Activated T-cell treated with anti-CD3 and anti-CD28 coated beads, Interleukin-2, amount 50 U/mL, for 1 hour (primary cell): Measurements from ENCODE around the gene IMPG2.

Experiments used
- DNase-seq: peaks from one replicate; pipeline ENCODE4 v3.0.0-alpha.2; 2020

Gene IMPG2

GRCh38 chr3:101273156-101273555 is 47.2 kb downstream of the IMPG2 start:
- no peak for DNase-seq

- DNase-seq, result no peak
These were observed 48.6 kb downstream of the IMPG2 start for GRCh38 chr3:101271728-101272127.

- DNase-seq, result no peak
These were observed 50.2 kb downstream of the IMPG2 start for GRCh38 chr3:101270149-101270548.

- DNase-seq, result no peak
These were observed 51.3 kb downstream of the IMPG2 start for GRCh38 chr3:101268971-101269671.

DNA sequence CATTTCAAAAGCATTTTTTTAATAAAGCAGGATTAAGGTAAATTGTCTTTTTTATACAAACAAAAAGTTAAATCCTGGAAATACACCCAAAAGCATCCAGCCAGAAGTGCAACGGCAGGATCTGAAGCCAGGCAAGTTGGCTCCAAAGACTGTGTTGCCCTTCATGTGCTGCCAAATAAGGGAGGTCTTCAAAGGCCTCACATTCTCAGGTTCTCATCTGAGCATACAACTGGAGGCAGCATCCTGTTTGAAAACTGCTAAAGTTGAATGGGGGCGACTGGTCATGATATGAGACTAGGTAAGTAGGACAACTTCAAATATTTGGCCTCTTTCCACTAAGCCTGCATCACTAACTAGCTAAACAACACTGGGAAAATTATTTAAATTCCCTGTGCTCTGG is 52.2 kb downstream of the IMPG2 start:
- DNase-seq, result no peak

DNA sequence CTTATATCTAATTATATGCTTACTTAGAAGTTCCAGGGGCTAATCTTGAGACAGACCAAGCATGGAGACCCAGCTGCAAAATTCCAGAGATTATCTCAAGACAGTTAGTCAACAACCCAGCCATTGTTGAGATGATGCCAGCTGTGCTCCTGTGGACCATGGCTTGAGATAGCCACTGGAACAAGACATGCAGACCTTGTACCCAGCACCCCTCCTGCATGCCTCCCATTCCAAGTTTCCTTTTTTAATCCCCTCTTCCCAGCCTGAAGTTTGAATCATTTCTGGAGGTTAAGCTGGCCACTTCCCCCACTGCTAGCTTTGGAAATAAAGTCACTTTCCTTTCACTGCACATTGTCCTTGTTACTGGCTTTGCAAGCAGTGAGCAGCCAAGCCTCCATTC is 53.8 kb downstream of the IMPG2 start:
- no peak for DNase-seq

- DNase-seq, result no peak
These were observed 54.3 kb downstream of the IMPG2 start for GRCh38 chr3:101266071-101266470.

DNA sequence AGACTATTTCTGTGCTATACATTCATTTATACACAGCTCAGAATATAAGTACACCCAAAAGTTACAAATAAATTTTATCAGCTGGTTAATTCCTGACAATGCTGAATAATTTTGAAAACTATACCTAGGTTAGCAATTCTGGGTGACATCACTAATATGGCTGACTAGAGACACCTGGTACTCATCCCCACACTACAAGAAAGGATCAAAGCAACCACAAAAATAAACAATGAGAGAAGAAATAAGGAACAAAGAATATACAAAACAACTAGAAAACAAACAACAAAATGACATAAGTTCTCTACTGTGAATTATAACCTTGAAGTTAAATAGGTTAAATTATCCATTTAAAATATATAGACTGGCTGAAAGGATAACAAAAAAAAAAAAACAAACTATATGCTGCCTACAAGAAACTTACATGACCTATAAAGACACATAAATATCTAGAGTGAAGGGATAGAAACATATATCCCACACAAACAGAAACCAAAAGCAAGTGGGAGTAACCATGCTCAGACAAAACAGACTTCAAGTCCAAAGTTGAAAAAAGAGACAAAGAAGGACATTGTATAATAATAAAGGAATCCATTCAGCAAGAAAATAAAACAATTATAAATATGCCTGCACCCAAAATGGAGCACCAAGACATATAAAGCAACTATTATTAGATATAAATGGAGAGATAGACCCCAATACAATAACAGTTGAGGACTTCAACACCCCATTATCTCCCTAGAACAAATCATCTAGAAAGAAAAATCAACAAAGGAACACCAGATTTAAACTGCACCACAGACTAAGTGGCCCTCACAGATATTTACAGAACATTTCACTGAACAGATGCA is 57.8 kb downstream of the IMPG2 start:
- no peak for DNase-seq

DNA sequence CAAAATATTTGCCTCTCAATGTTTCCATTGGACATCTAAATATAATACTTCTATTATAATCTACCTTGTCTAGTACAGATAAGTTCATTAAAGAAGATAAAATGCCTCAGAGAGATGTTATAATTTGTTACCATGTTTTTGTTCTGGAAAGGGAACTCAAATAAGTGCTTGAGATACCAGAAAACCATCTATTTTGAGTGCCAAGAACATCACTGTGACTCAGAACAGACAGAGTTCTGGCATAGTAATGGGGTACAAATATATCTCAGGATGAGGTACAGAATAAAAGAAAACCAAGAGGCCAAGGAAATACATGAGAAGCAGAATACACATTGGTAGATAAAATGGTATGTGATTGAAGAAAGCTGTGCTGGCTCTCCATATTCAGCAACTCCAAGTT is 58.9 kb downstream of the IMPG2 start:
- no peak for DNase-seq

DNA sequence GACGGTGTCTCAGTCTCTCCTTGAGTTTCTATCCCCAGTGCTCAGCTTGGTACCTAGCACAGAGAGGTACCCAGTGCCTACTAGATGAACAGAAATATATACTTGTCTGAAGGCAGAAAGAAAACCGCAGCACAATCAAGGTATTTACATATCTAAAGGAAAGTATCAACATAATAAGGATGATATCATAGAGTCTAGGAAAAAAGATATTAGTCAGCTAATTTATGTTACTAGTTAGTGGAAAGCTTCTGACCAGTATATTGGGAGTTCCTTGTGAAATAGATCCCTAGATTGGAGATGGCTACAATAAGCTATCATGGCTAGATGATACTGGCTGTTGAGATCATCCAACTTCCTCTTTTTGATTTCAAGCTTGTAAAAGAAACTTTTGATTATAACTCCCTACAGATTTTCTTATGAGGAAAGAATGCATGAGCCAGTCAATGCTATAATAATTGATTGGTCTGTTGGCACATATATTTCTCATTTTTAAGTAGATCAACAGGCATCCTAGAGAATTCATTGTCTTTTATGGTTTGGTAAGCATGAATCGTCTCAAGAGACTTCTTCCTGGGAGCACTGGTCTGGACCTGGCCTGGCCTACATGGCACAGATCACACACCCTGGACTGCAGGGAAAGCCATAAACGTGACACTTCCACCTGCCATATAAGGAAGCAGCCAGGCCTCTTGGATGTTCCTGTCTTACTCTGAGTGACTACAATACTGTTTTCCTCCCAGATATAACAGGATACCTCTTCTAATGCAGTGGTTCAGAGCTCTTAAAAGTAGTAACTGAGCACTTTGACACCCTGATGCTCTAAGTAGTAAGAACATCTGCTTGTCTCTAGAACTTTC is 60.7 kb downstream of the IMPG2 start:
- no peak for DNase-seq

GRCh38 chr3:101256511-101256910 is 63.9 kb downstream of the IMPG2 start:
- DNase-seq, result no peak

DNA sequence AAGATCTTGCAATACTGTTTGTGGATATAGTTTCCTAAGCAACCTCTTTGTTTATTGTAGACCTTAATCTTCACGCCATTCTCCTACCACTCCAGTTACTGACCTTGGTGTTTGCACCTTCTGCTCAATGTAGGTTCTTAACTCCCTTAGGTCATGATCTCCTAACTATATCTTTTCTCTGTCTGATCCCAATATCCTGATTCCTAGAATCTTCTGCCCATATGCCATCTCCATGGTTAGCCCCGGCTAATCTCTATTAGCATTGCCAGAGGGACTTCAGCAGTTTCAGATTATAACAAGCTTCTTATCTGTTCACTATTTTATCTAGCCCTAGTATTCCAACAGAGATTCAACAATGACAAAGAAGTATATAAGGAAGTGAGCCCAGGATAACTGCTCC is 64.9 kb downstream of the IMPG2 start:
- no peak for DNase-seq

DNA sequence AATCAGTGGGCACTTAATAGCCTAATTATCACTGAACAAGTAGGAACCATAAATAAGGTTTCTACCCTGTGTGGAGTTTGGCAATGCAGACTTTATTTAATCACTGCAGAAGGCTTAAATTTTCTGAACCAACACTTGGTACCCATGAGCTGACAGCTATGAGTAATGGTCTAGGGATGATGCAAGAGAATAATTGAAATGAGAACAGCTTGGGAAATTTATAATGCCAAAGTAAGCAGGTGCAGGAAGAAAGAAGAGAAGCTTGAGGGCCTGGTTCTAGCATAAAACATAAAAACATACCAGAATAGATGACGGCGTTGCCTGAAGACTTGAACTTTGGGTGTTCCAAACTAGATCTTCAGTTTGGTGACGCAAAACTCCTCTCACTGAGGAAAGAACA is 67.0 kb downstream of the IMPG2 start:
- DNase-seq, result no peak

DNA sequence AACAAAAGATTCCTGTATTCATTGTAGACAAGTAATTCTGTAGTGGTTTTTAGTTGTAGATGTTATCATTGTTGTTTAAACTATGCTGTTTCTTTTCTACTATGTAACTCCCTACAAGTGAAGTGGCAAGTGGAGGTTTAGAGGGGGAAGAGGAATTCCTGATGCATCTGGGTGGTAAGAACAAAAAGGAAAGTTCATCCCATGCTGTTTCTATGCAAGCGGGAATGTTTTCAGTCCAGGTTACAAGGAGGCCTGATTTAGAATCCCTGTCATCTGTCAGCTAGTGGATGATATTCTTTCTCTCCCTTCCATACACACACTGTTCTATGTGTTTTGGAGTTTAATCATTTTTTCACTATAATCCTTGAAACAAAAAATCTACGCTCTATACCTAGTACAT is 67.4 kb downstream of the IMPG2 start:
- DNase-seq, result no peak

DNA sequence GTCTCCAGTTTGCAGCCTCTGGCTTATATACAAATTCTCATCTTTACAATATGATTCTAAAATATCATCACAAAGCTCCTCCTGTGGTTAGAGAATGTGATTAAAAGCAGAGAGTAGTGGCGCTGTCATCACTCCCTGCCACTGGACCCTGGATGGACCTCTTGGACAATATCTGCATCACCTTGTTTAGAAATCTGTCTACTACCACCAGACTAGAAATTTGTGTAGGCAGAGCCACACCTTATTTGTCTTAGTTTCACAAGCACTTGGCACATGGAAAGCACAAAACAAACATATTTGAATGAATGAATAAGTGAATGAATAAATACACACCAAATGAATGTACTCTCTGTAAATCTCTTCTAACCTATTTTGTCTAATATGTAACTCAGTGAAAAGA is 68.1 kb downstream of the IMPG2 start:
- DNase-seq, result no peak

GRCh38 chr3:101251441-101251840 is 68.9 kb downstream of the IMPG2 start:
- no peak for DNase-seq

GRCh38 chr3:101249522-101249921 is 70.9 kb downstream of the IMPG2 start:
- DNase-seq, result no peak

DNA sequence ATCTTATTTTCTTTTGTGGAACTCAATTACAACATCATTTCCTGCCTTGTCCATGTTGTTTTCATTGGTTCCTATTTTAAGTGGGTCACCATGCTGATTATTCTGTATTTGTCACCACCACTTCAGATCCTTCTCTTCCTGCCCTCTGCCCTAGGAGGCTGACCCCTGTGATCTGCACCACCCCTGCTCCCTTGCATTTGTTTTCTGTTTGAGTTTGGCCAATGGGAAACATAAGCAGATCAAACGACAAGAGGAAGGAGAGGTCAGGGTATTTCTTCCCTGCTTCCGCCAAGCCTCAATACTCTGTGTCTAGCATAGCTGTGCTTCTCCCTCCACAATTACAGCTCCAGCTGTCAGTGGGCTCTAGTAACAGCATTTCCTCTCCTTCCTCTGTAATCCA is 71.6 kb downstream of the IMPG2 start:
- no peak for DNase-seq

DNA sequence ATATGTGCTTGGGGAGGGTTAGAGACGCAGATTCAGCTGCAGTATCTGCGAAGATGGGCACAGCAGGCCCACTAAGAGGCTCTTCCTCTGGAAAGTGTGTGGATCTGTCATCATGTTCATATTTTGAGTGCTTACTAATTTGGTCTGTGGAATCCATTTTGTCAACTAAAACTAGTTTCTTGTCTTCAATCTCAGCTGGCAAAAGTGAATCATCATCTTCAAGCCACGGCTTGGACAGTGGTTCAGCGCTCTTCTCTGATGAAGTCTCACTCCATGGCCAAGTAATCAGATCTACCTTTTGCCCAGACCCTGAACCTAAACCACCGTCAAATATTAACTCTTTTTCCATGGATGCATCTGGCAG is 76.2 kb downstream of the IMPG2 start:
- DNase-seq, result no peak

DNA sequence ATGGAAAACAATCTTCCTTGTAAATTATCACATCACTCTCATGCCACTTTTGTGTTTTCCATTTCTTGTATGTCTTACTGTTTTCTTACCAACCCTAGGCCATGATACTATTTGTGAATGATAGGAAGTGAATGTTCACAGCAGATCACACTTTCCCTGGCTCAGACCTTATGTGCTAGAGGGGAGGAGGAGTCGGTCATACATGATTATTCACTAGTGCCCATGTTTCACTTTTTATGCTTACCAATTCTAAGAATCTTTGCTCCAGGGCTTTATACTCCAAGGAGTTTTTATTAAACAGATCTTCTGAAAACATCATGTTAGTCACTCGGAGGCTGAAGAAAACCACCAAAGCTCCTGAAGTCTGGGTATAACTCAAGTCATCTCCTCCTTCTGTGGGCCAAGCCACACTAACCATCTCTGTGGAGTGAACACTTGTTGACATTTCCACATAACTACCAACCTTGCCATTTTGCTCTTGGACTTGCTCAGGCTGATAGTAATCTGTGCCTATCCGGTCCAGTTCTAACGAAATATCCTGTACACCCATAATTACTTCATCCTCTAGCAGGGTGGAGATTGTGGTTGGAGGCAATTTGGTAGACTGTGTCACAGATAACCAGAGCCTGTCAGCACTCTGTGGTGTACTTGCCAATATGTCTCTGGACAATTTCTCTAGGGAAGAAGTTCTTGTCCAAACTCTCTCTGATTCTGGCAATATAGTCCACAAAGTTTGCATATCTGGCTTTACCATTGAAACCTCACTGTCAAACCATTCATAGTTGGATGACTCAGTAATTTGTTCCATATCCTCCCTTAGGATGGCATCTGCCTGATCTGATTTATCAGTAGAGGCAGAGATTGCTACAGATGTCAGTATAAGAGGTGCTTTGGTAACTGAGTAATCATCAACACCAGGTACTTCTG is 76.8 kb downstream of the IMPG2 start:
- no peak for DNase-seq

GRCh38 chr3:101240719-101241399 is 79.5 kb downstream of the IMPG2 start:
- DNase-seq, result no peak

GRCh38 chr3:101235048-101235447 is 85.3 kb downstream of the IMPG2 start:
- no peak for DNase-seq
